Stimulated activated CD8-positive, alpha-beta memory T cell treated with anti-CD3 and anti-CD28 coated beads, Interleukin-15, amount 100 ng/mL, for 1 hour (primary cell): Measurements from ENCODE around the gene WDR76.

Source experiments
- DNase-seq: peaks from one replicate; pipeline ENCODE4 v3.0.0-alpha.2; 2020; ENCODE audit warnings: low read depth

The WDR76 gene

GRCh38 chr15:43913941-43914340 lies 87.1 kb downstream of the WDR76 start:
- DNase-seq = no peak

- no peak for DNase-seq
Observed at GRCh38 chr15:43915631-43916325, 89.0 kb downstream of the WDR76 start.

- no peak for DNase-seq
Observed at GRCh38 chr15:43916326-43916660, 89.5 kb downstream of the WDR76 start.
